PC-9 (cell line): ENCODE results near the gene SYNE1. TPM values are rescaled to one million over a fixed set of nuclear protein-coding genes. Genes with fewer than 3 reads are reported as not detected.

Experiments used
- BruUV-seq: library from RNA; stranded (reverse); fragments of 400-500 nt; replicated peaks from 2 replicates; lab custom pipeline; 2021; lab: Mats Ljungman, UMichigan
- CTCF ChIA-PET: fragments of 300-600 bp; sonication (Branson Sonifier 250); formaldehyde crosslinking; loops from one replicate; lab custom pipeline; 2022; ENCODE audit warnings: antibody characterized with exemption; lab: Charles Lee
- POLR2A ChIA-PET: fragments of 300-600 bp; sonication (Branson Sonifier 250); formaldehyde crosslinking; loops from one replicate; lab custom pipeline; 2022; ENCODE audit warnings: antibody characterized with exemption; ENCODE audit not compliant: unreplicated experiment; lab: Charles Lee
- DNase-seq, 2 experiments: peaks; one replicate each; pipeline versions ENCODE4 v3.0.0 to v3.0.0-alpha.2; 2015 to 2022; ENCODE audit warnings: mixed read lengths in 1 of 2
- H2AFZ ChIP-seq: fragments of 200-600 bp; sonication (generic); 2 replicates; pipeline ENCODE4 v1.8.1; 2017; ENCODE audit warnings: antibody characterized with exemption
- H3F3A ChIP-seq: fragments of 200-600 bp; sonication (generic); 2 replicates; pipeline ENCODE4 v1.8.1; 2017; ENCODE audit warnings: antibody characterized with exemption, mild to moderate bottlenecking, low read depth; ENCODE audit not compliant: insufficient read depth
- H3K27ac ChIP-seq: fragments of 200-600 bp; sonication (generic); 2 replicates; pipeline ENCODE4 v1.6.1; 2016; ENCODE audit warnings: mixed run types
- H3K27me3 ChIP-seq: fragments of 200-600 bp; sonication (generic); 2 replicates; pipeline ENCODE4 v1.6.1; 2016; ENCODE audit warnings: low read depth, mixed run types; ENCODE audit not compliant: insufficient read depth
- H3K36me3 ChIP-seq: fragments of 200-600 bp; sonication (generic); 2 replicates; pipeline ENCODE4 v1.6.1; 2016; ENCODE audit warnings: low read depth, mixed run types
- H3K4me1 ChIP-seq: fragments of 200-600 bp; sonication (generic); replicated peaks from 2 replicates; pipeline ENCODE4 v1.6.1; 2016; ENCODE audit warnings: mixed run types; ENCODE audit not compliant: insufficient read depth
- H3K4me2 ChIP-seq: fragments of 200-600 bp; sonication (generic); 2 replicates; pipeline ENCODE4 v1.6.1; 2017; ENCODE audit warnings: mixed run types
- H3K4me3 ChIP-seq: fragments of 200-600 bp; sonication (generic); 2 replicates; pipeline ENCODE4 v1.6.1; 2016; ENCODE audit warnings: mixed run types
- H3K79me2 ChIP-seq: fragments of 200-600 bp; sonication (generic); 2 replicates; pipeline ENCODE4 v1.6.1; 2017; ENCODE audit warnings: low read depth, mixed run types
- H3K9me2 ChIP-seq: fragments of 200-600 bp; sonication (generic); 2 replicates; pipeline ENCODE4 v1.8.1; 2017; ENCODE audit warnings: mild to moderate bottlenecking; ENCODE audit not compliant: insufficient read depth
- H3K9me3 ChIP-seq: fragments of 200-600 bp; sonication (generic); 2 replicates; pipeline ENCODE4 v1.8.1; 2016; ENCODE audit warnings: low read depth; ENCODE audit not compliant: insufficient read depth
- H4K20me1 ChIP-seq: fragments of 200-600 bp; sonication (generic); 2 replicates; pipeline ENCODE4 v1.8.1; 2017; ENCODE audit not compliant: insufficient read depth
- EZH2 ChIP-seq: fragments of 200-600 bp; sonication (generic); IDR thresholded peaks from 2 replicates; pipeline ENCODE4 v1.8.0; 2017; ENCODE audit warnings: antibody characterized with exemption, low read depth
- intact Hi-C: fragments of 100-400 bp; cut with micrococcal nuclease; formaldehyde crosslinking; loops from one replicate; pipeline ENCODE4 v1.10.0; 2022; ENCODE audit not compliant: unreplicated experiment
- total RNA-seq: library from RNA; stranded (reverse); gene quantifications from 2 replicates; pipeline ENCODE4 v1.2.3, GENCODE V29; 2021
- TF ChIP-seq, protein P1 (sequence below): fragments of 200-600 bp; sonication (generic); conservative IDR thresholded peaks from 2 replicates; pipeline ENCODE4 v1.6.1; 2017; ENCODE audit warnings: mixed run types, antibody characterized with exemption, mild to moderate bottlenecking, moderate library complexity

The SYNE1 gene
- total RNA-seq, 1 experiment from 2014 or later, result 13.4 TPM

- H3F3A ChIP-seq, result no peaks in the 10 kb centered on the region
- H3K4me1 ChIP-seq, result peaks cover 6% of the 10 kb centered on the region; the same call in 1 of the 2 replicates
- H3K9me2 ChIP-seq, result no peaks in the 10 kb centered on the region
- H3K4me2 ChIP-seq, result no peak overlapping the region
- no peak overlapping the region for H3K4me3 ChIP-seq
- H2AFZ ChIP-seq, result no peak overlapping the region
- H3K27me3 ChIP-seq, result no peaks in the 10 kb centered on the region
- no peaks in the 10 kb centered on the region for H3K79me2 ChIP-seq
- no peak for DNase-seq
- no peak overlapping the region for H3K27ac ChIP-seq
- no peaks in the 10 kb centered on the region; the same call in 1 of the 2 replicates for H3K9me3 ChIP-seq
- intact Hi-C loops, result no loop called here
- TF ChIP-seq EZH2, result no peak
- TF ChIP-seq, protein P1, sequence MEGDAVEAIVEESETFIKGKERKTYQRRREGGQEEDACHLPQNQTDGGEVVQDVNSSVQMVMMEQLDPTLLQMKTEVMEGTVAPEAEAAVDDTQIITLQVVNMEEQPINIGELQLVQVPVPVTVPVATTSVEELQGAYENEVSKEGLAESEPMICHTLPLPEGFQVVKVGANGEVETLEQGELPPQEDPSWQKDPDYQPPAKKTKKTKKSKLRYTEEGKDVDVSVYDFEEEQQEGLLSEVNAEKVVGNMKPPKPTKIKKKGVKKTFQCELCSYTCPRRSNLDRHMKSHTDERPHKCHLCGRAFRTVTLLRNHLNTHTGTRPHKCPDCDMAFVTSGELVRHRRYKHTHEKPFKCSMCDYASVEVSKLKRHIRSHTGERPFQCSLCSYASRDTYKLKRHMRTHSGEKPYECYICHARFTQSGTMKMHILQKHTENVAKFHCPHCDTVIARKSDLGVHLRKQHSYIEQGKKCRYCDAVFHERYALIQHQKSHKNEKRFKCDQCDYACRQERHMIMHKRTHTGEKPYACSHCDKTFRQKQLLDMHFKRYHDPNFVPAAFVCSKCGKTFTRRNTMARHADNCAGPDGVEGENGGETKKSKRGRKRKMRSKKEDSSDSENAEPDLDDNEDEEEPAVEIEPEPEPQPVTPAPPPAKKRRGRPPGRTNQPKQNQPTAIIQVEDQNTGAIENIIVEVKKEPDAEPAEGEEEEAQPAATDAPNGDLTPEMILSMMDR, result no peak
- no peaks in the 10 kb centered on the region for H3K36me3 ChIP-seq
- no TSS peak for BruUV-seq
- H4K20me1 ChIP-seq, result no peaks in the 10 kb centered on the region
- ChIA-PET CTCF (no interaction called here), POLR2A (no interaction called here)
Measured at GRCh38 chr6:152212437-152212836, 424.7 kb downstream of the SYNE1 start.

DNA sequence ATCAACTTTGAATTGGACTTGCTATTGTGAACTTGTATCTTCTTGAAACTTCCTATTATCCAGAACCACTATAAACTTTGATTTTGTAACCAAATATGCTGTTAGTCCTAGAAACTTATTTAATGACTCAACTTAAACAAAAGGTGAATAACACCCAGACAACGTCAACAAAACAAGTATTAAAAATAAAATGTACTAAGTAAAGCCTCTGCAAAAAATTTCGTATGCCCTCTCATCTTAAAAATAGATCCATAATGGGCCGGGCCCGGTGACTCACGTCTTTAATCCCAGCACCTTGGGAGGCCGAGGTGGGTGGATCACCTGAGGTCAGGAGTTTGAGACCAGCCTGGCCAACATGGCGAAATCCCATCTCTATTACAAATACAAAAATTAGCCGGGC lies 428.0 kb downstream of the SYNE1 start:
- peaks cover 6% of the 10 kb centered on the region; the same call in 1 of the 2 replicates for H3K4me1 ChIP-seq
- intact Hi-C loops, result no loop called here
- no peaks in the 10 kb centered on the region for H3K27me3 ChIP-seq
- TF ChIP-seq EZH2, result no peak
- TF ChIP-seq, protein P1, result no peak
- H2AFZ ChIP-seq, result no peak overlapping the region
- BruUV-seq, result no TSS peak
- ChIA-PET CTCF (no interaction called here), POLR2A (no interaction called here)
- H3F3A ChIP-seq, result no peaks in the 10 kb centered on the region
- peak in 1 of 2 experiments; percentile 49 for DNase-seq
- no peak overlapping the region for H3K4me3 ChIP-seq
- H3K9me2 ChIP-seq, result no peaks in the 10 kb centered on the region
- H3K27ac ChIP-seq, result no peak overlapping the region
- no peak overlapping the region for H3K4me2 ChIP-seq
- no peaks in the 10 kb centered on the region for H4K20me1 ChIP-seq
- no peaks in the 10 kb centered on the region for H3K36me3 ChIP-seq
- H3K9me3 ChIP-seq, result no peaks in the 10 kb centered on the region; the same call in 1 of the 2 replicates
- no peaks in the 10 kb centered on the region for H3K79me2 ChIP-seq

DNA sequence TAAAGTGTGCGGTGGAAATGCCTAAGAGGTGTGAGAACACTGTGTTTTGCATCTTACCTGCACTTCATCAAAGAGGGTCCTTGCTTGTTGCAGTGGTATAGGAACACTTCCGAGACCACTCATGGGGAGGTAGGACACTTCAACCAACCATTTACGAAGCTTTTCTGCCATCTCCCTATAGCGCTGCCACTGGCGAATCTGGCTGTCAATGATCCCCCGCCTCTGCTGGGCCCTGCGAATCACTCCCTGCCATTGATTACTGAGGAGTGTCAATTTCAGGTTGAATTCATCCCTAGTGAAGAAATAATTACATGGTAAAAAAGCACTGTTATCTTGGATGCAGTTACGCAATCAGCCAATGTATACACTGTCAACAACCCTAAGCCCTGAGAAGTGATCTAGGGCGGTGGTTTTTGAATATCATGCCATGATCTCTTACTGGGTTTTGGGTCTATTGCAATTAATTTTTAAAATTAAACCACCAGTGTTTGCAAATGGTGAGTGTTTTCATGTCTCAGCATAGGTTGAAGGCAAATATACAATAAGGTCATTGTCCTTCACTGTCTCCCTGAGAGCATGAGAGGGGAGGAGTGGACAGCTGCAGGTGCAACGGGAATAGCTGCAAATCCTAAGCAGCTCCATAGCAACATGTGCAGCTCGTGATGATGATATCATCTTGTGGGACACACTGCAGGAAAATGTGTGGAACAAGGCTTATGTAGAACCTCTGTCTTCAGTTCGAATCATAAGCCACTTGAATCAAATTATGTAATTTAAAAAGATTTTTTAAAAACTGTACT lies 429.0 kb downstream of the SYNE1 start:
- H2AFZ ChIP-seq, result no peak overlapping the region
- H3K79me2 ChIP-seq, result no peaks in the 10 kb centered on the region
- intact Hi-C loops, result no loop called here

More for the DNA sequence above, 429.0 kb downstream of the SYNE1 start:
- no peak for DNase-seq
- no peak overlapping the region for H3K4me3 ChIP-seq
- CTCF ChIA-PET, result no interaction called here
- no peaks in the 10 kb centered on the region for H3K36me3 ChIP-seq
- POLR2A ChIA-PET, result no interaction called here
- H3K27me3 ChIP-seq, result no peaks in the 10 kb centered on the region
- H3K9me3 ChIP-seq, result no peaks in the 10 kb centered on the region; the same call in 1 of the 2 replicates
- H3K9me2 ChIP-seq, result no peaks in the 10 kb centered on the region
- H3F3A ChIP-seq, result no peaks in the 10 kb centered on the region
- no peaks in the 10 kb centered on the region for H4K20me1 ChIP-seq
- no peak overlapping the region for H3K4me2 ChIP-seq
- peaks cover 6% of the 10 kb centered on the region; the same call in 1 of the 2 replicates for H3K4me1 ChIP-seq
- no TSS peak for BruUV-seq
- TF ChIP-seq, protein P1, result no peak
- no peak for TF ChIP-seq EZH2
- H3K27ac ChIP-seq, result no peak overlapping the region
